ENCODE measurements around the gene DSCAM.

DSCAM gene

DNA sequence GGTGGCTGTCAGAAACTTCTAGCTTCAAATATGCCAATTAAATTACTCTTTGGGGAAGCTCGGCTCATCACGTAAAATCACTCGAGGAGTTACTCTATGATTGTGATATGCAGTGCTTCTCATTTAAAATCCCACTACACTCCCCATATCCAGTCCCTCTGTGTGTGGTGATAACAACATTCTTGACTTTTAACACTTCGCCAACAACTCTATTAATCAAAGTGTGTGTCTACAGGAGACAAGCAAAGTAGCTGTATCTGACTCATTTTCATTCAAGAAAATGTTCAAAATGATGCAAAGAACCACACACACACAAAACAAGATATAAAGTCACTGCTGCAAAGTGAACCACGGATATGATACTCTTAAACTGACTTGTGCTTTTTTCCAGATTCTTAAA is 341.3 kb downstream of the DSCAM start:
- H3K4me3 ChIP-seq (ENCODE audit: low read depth, low read length) = no peak overlapping the region
- H3K27me3 ChIP-seq (replicated peaks) = no peaks in the 10 kb centered on the region
- in situ Hi-C loops (cut with HindIII; ENCODE audit: low pct_ligation_motif_present, low sequenced_read_pairs) = no loop called here
- DNase-seq = no peak
- H3K36me3 ChIP-seq (replicated peaks) = no peaks in the 10 kb centered on the region
- H3K27ac ChIP-seq = no peak overlapping the region
- TF ChIP-seq, protein P1, sequence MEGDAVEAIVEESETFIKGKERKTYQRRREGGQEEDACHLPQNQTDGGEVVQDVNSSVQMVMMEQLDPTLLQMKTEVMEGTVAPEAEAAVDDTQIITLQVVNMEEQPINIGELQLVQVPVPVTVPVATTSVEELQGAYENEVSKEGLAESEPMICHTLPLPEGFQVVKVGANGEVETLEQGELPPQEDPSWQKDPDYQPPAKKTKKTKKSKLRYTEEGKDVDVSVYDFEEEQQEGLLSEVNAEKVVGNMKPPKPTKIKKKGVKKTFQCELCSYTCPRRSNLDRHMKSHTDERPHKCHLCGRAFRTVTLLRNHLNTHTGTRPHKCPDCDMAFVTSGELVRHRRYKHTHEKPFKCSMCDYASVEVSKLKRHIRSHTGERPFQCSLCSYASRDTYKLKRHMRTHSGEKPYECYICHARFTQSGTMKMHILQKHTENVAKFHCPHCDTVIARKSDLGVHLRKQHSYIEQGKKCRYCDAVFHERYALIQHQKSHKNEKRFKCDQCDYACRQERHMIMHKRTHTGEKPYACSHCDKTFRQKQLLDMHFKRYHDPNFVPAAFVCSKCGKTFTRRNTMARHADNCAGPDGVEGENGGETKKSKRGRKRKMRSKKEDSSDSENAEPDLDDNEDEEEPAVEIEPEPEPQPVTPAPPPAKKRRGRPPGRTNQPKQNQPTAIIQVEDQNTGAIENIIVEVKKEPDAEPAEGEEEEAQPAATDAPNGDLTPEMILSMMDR (IDR thresholded peaks at IDR 0.05; ENCODE audit: low read depth, low read length, missing control alignments) = no peak

DNA sequence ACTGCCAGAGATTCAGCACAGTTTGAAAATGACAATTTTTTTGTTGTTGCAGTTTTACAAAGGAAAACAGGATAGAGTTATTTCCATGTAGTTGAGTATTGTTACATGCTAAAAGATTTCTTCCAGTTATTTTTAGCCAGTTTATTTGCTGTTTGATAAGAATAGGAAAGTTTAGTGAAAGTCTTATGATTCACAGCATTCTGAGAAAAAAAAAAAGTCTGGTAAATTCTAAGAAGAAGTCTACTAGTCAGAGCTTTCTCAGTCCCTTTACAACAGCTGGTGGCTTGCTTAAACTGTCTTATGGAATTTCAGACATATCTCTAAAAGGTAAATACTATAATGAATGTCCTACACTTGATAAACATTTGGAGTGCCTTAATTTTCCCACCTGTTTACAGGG is 341.7 kb downstream of the DSCAM start:
- Histone ChIP-seq H3K4me3 (ENCODE audit: low read depth, low read length) (no peak overlapping the region), H3K27ac (no peak overlapping the region), H3K36me3 (replicated peaks) (no peaks in the 10 kb centered on the region), H3K27me3 (replicated peaks) (no peaks in the 10 kb centered on the region)
- TF ChIP-seq, protein P1 (IDR thresholded peaks at IDR 0.05; ENCODE audit: low read depth, low read length, missing control alignments) = no peak
- in situ Hi-C loops (cut with HindIII; ENCODE audit: low pct_ligation_motif_present, low sequenced_read_pairs) = no loop called here
- DNase-seq = no peak

DNA sequence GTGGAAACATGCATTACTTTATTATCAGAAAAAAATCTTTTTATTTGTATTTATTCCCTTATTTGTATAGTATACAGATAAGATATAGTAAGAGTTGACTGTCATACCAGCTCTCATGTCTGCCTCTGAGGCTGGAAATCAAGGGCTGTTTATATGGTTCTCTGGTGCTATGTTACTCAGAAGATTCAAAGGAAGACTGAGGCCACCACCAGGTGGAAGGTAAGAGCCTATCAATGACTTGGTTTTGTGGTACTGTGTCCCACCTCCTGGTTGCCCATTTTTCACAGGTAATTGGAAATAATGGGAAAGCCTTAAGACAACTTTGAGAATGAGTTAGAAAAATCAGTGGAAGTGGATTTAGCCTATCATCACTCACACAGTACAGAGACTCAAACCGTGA is 342.1 kb downstream of the DSCAM start:
- in situ Hi-C loops (cut with HindIII; ENCODE audit: low pct_ligation_motif_present, low sequenced_read_pairs) = no loop called here
- no peak overlapping the region for H3K27ac ChIP-seq

DNA sequence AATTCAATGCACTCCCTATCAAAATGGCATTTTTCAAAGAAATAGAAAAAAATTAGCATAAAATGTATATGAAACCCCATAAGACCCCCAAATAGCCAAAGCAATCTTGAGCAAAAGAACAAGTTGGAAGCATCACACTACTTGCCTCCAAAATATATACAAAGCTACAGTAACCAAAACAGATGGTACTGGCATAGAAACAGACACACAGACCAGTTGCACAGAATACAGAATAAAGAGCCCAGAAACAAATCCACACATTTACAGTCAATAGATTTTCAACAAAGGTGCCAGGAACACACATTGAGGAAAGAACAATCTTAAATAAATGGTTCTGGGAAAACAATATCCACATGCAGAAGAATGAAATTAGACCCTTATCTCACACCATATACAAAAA is 350.8 kb downstream of the DSCAM start:
- Histone ChIP-seq H3K27me3 (replicated peaks) (no peaks in the 10 kb centered on the region), H3K27ac (no peak overlapping the region), H3K4me3 (ENCODE audit: low read depth, low read length) (no peak overlapping the region), H3K36me3 (replicated peaks) (no peaks in the 10 kb centered on the region)
- in situ Hi-C loops (cut with HindIII; ENCODE audit: low pct_ligation_motif_present, low sequenced_read_pairs) = no loop called here
- TF ChIP-seq, protein P1 (IDR thresholded peaks at IDR 0.05; ENCODE audit: low read depth, low read length, missing control alignments) = no peak
- DNase-seq = no peak

More for the DNA sequence above, 342.1 kb downstream of the DSCAM start:
- no peak for DNase-seq
- H3K36me3 ChIP-seq (replicated peaks) = no peaks in the 10 kb centered on the region
- no peaks in the 10 kb centered on the region for H3K27me3 ChIP-seq (replicated peaks)
- H3K4me3 ChIP-seq (ENCODE audit: low read depth, low read length) = no peak overlapping the region
- TF ChIP-seq, protein P1 (IDR thresholded peaks at IDR 0.05; ENCODE audit: low read depth, low read length, missing control alignments) = no peak

DNA sequence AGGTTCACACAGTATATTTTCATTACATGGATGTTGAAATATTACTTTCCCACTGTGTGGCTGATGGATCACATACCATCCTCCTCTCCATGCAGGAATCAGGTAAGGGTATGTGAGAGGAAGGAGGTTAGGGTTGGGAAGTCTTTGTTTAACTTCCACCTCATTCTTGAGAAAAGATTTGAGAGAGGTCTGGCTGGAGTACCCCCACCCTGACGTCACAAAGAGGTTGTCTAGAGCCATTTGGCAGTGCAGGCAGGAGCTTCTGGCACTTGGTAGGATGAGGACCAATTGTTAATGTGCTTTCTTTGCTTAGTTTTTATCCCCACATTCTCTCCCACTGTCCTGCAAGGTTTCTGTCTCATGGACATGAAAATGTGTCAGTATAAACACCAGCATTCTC is 356.6 kb downstream of the DSCAM start:
- H3K4me3 ChIP-seq (ENCODE audit: low read depth, low read length) = no peak overlapping the region
- in situ Hi-C loops (cut with HindIII; ENCODE audit: low pct_ligation_motif_present, low sequenced_read_pairs) = no loop called here
- no peaks in the 10 kb centered on the region for H3K36me3 ChIP-seq (replicated peaks)
- TF ChIP-seq, protein P1 (IDR thresholded peaks at IDR 0.05; ENCODE audit: low read depth, low read length, missing control alignments) = no peak
- H3K27me3 ChIP-seq (replicated peaks) = no peaks in the 10 kb centered on the region
- H3K27ac ChIP-seq = no peak overlapping the region
- no peak for DNase-seq

DNA sequence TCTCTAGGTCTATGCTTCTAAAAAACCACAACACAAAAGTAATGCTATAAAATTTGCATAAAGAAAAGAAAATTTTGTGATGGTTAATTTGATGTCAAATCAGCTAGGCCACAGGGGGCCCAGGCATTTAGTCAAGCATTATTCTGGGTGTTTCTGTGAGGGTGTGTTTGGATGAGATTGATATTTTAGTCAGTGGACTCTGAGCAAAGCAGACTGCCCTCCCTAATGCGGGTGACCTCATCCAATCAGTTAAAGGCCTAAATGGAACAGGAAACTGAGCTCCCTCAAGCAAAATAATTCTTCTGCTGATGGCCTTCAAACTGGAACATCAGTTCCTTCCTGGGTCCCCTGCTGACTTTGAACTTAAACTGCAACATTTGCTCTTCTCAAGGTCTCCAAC is 358.0 kb downstream of the DSCAM start:
- H3K27ac ChIP-seq = no peak overlapping the region
- H3K36me3 ChIP-seq (replicated peaks) = no peaks in the 10 kb centered on the region
- in situ Hi-C loops (cut with HindIII; ENCODE audit: low pct_ligation_motif_present, low sequenced_read_pairs) = no loop called here
- H3K4me3 ChIP-seq (ENCODE audit: low read depth, low read length) = no peak overlapping the region
- H3K27me3 ChIP-seq (replicated peaks) = no peaks in the 10 kb centered on the region
- TF ChIP-seq, protein P1 (IDR thresholded peaks at IDR 0.05; ENCODE audit: low read depth, low read length, missing control alignments) = no peak
- no peak for DNase-seq
